Neutrophil (primary cell): ENCODE data around the gene PPDPF.

Source experiments
- H3K27ac ChIP-seq: fragments of 200-600 bp; sonication (generic); 2 replicates; pipeline ENCODE4 v1.5.1; 2016; ENCODE audit warnings: mild to moderate bottlenecking, moderate library complexity
- H3K27me3 ChIP-seq: fragments of 200-600 bp; sonication (generic); 2 replicates; pipeline ENCODE4 v1.6.0; 2016; ENCODE audit warnings: mild to moderate bottlenecking
- H3K36me3 ChIP-seq: fragments of 200-600 bp; sonication (generic); 2 replicates; pipeline ENCODE4 v1.5.1; 2017
- H3K4me1 ChIP-seq, 2 experiments: fragments of 200-600 bp in 1 of 2; sonication (generic) in 1 of 2; 1 replicate in 1 of 2; 2 replicates in 1 of 2; pipeline versions ENCODE4 v1.5.1 to v1.6.1; 2013 to 2016; ENCODE audit warnings: low read depth in 1 of 2, low read length in 1 of 2, mild to moderate bottlenecking in 1 of 2, moderate library complexity in 1 of 2; ENCODE audit not compliant: control insufficient read depth in 1 of 2, insufficient read depth in 1 of 2
- H3K4me3 ChIP-seq, 2 experiments: fragments of 200-600 bp in 1 of 2; sonication (generic) in 1 of 2; 1 replicate in 1 of 2; 2 replicates in 1 of 2; pipeline ENCODE4 v1.5.1; 2013 to 2016; ENCODE audit warnings: low read depth in 1 of 2, low read length in 1 of 2, mild to moderate bottlenecking in 1 of 2, moderate library complexity in 1 of 2
- H3K9me3 ChIP-seq: fragments of 200-600 bp; sonication (generic); 2 replicates; pipeline ENCODE4 v1.5.1; 2016
- TF ChIP-seq, protein P1 (sequence below): fragments of 200-600 bp; sonication (generic); IDR thresholded peaks from 2 replicates; pipeline ENCODE4 v1.5.1; 2016; ENCODE audit warnings: antibody characterized with exemption

The PPDPF gene

DNA sequence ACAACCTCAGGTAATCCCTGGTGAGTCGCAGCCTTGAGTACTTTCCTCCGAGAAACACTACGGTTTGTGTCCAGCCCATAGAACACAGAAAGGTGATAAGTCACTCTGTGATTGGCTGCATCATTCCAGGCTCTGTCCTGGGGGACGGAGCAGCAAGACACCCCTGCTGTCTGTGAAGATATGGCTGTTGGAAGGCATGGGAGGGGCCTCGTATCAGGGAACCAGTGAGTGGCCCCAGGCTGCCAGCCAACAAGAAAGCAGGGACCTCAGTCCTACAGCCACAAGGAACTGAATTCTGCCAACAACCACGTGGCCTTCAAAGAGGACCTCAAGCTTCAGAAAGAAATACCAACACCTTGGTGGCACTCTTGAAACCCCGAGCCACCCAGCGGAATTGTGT is 15.3 kb upstream of the PPDPF start:
- H3K4me3 ChIP-seq = no peak overlapping the region
- no peaks in the 10 kb centered on the region for H3K9me3 ChIP-seq
- no peak overlapping the region for H3K27ac ChIP-seq
- H3K36me3 ChIP-seq = no peaks in the 10 kb centered on the region
- peaks cover 68% of the 10 kb centered on the region for H3K27me3 ChIP-seq
- TF ChIP-seq, protein P1, sequence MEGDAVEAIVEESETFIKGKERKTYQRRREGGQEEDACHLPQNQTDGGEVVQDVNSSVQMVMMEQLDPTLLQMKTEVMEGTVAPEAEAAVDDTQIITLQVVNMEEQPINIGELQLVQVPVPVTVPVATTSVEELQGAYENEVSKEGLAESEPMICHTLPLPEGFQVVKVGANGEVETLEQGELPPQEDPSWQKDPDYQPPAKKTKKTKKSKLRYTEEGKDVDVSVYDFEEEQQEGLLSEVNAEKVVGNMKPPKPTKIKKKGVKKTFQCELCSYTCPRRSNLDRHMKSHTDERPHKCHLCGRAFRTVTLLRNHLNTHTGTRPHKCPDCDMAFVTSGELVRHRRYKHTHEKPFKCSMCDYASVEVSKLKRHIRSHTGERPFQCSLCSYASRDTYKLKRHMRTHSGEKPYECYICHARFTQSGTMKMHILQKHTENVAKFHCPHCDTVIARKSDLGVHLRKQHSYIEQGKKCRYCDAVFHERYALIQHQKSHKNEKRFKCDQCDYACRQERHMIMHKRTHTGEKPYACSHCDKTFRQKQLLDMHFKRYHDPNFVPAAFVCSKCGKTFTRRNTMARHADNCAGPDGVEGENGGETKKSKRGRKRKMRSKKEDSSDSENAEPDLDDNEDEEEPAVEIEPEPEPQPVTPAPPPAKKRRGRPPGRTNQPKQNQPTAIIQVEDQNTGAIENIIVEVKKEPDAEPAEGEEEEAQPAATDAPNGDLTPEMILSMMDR = no peak
- no peaks in the 10 kb centered on the region for H3K4me1 ChIP-seq

DNA sequence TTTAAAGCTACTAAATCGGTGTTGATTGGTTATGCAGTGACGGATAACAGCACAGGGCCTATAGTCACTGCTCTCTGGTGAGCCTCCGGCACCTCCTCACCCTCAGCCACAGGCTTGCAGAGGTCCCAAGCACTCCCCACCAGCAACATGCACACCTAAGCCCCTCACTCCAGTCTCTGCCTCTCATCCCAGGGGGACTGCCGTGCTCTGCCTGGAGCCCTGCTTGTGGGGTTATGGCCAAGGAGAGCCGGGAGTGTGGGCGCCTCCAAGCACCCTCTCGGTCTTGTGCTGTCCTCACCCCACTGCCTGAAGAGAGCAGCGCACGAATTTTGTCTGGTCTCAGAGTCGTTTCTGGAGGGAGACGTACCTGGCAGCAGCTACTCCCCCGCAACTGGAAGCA is 14.8 kb upstream of the PPDPF start:
- Histone ChIP-seq H3K4me3 (no peak overlapping the region), H3K36me3 (no peaks in the 10 kb centered on the region), H3K9me3 (no peaks in the 10 kb centered on the region), H3K27ac (no peak overlapping the region), H3K27me3 (peaks cover 68% of the 10 kb centered on the region), H3K4me1 (no peaks in the 10 kb centered on the region)
- TF ChIP-seq, protein P1 = no peak

DNA sequence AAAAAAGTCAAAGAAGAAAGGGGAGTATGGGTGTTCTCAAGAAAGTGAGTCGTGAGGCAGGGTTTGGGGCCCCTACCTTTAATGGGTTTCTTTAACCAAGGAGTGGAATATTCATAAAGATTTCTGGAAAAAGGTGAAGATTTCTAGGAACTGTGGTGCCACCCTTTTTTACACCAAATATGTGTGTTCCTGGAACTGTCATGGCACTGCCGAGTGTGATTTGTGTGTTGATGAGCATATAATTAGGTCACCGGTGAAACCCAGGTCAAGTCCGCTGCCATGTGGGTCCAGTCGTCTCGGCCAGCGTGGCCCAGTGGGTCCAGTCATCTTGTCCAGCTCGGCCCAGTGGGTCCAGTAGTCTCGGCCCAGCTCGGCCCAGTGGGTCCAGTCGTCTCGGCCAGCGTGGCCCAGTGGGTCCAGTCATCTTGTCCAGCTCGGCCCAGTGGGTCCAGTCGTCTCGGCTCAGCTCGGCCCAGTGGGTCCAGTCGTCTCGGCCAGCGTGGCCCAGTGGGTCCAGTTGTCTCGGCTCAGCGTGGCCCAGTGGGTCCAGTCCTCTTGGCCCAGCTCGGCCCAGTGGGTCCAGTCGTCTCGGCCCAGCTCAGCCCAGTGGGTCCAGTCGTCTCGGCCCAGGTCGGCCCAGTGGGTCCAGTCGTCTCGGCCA is 13.4 kb upstream of the PPDPF start:
- no peak overlapping the region for H3K27ac ChIP-seq
- H3K9me3 ChIP-seq = no peaks in the 10 kb centered on the region
- no peaks in the 10 kb centered on the region for H3K4me1 ChIP-seq
- H3K27me3 ChIP-seq = peaks cover 66% of the 10 kb centered on the region
- TF ChIP-seq, protein P1 = no peak
- H3K36me3 ChIP-seq = no peaks in the 10 kb centered on the region
- H3K4me3 ChIP-seq = no peak overlapping the region

DNA sequence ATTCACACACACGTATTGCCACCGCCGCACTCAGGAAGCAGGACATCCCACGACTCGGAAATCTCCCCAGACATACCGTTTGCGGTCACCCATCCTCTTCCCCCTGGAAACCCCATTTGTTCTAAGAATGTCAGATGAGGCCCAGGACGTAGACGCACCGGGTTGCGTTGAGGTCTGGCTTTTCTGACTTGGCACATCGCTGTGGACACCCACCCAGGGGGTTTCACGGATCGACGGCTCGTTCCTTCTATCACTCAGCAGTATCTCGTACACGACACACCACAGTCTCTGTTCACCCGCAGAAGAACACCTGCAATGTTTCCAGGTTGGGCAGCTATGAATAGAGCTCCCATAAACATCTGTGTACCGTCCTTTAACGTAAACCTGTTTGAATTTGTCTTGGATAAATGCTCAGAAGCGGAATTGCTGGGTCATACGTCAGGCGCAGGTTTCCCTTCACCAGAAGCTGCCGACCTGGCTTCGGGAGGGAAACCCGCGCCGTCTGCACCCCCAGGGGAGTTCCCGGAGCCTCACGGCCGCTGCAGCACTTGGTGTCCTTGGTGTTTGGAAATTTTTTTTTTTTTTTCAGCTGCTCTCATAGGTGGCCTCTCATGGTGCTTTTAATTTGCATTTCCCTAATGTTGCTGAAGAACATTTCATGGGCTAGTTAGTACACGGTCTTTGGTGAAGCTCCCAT is 12.3 kb upstream of the PPDPF start:
- Histone ChIP-seq H3K36me3 (no peaks in the 10 kb centered on the region), H3K4me3 (no peak overlapping the region), H3K4me1 (no peaks in the 10 kb centered on the region), H3K27me3 (peaks cover 65% of the 10 kb centered on the region), H3K27ac (no peak overlapping the region), H3K9me3 (no peaks in the 10 kb centered on the region)
- TF ChIP-seq, protein P1 = no peak

DNA sequence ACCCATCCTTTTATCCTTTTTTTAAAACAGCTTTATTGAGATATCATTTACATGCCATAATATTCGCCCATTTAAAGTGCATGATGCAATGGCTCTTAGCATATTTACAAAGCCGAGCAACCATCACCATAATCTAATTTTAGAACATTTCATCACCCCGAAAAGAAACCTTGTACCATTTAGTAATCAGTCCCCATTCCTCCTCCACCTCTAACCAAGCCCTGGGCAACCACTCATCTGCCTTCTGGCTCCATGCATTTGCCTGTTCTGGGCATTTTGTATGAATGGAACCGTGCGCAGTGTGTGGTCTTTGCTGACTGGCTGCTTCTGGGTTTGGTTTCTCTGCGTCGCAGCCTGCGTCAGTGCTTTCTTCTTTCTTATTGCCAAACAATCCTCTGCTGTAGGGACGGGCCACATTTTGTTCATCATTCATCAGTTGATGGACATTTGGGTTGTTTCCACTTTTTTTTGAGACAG is 11.4 kb upstream of the PPDPF start:
- Histone ChIP-seq H3K36me3 (no peaks in the 10 kb centered on the region), H3K27me3 (peaks cover 64% of the 10 kb centered on the region), H3K27ac (no peak overlapping the region), H3K4me3 (no peak overlapping the region), H3K9me3 (peaks cover under 1% of the 10 kb centered on the region), H3K4me1 (no peaks in the 10 kb centered on the region)
- TF ChIP-seq, protein P1 = no peak
